ENCODE results near the gene PLPP3.

Gene PLPP3

GRCh38 chr1:56534130-56534651 is 45.2 kb downstream of the PLPP3 start:
- H3K36me3 Mint-ChIP-seq (ENCODE audit: low read depth), result peaks cover 6% of the 10 kb centered on the region
- H3K27ac Mint-ChIP-seq, result no peak overlapping the region
- no peaks in the 10 kb centered on the region for H3K9me3 Mint-ChIP-seq
- no peak overlapping the region for H3K4me3 Mint-ChIP-seq
- intact Hi-C loops (cut with micrococcal nuclease), result no loop called here
- peaks cover 25% of the 10 kb centered on the region for H3K4me1 Mint-ChIP-seq (ENCODE audit: low read depth)
- H3K27me3 Mint-ChIP-seq, result peaks cover 37% of the 10 kb centered on the region

- H3K4me1 Mint-ChIP-seq (ENCODE audit: low read depth), result peaks cover 28% of the 10 kb centered on the region
- peaks cover 5% of the 10 kb centered on the region for H3K36me3 Mint-ChIP-seq (ENCODE audit: low read depth)
- H3K9me3 Mint-ChIP-seq, result no peaks in the 10 kb centered on the region
- intact Hi-C loops (cut with micrococcal nuclease), result no loop called here
- no peak overlapping the region for H3K4me3 Mint-ChIP-seq
- H3K27me3 Mint-ChIP-seq, result peaks cover 37% of the 10 kb centered on the region
- H3K27ac Mint-ChIP-seq, result no peak overlapping the region
Measured at GRCh38 chr1:56533621-56534020, 45.7 kb downstream of the PLPP3 start.

- Mint-ChIP-seq H3K4me1 (ENCODE audit: low read depth) (peaks cover 24% of the 10 kb centered on the region), H3K9me3 (no peaks in the 10 kb centered on the region), H3K36me3 (ENCODE audit: low read depth) (peaks cover 2% of the 10 kb centered on the region), H3K27ac (no peak overlapping the region), H3K27me3 (peaks cover 36% of the 10 kb centered on the region), H3K4me3 (no peak overlapping the region)
- intact Hi-C loops (cut with micrococcal nuclease), result no loop called here
Measured at GRCh38 chr1:56533197-56533596, 46.2 kb downstream of the PLPP3 start.

GRCh38 chr1:56532350-56532683 is 47.0 kb downstream of the PLPP3 start:
- Mint-ChIP-seq H3K27me3 (peaks cover 27% of the 10 kb centered on the region), H3K4me3 (no peak overlapping the region), H3K36me3 (ENCODE audit: low read depth) (peaks cover 9% of the 10 kb centered on the region), H3K4me1 (ENCODE audit: low read depth) (peaks cover 25% of the 10 kb centered on the region), H3K9me3 (no peaks in the 10 kb centered on the region), H3K27ac (no peak overlapping the region)
- intact Hi-C loops (cut with micrococcal nuclease), result no loop called here

GRCh38 chr1:56531624-56532349 is 47.6 kb downstream of the PLPP3 start:
- H3K4me3 Mint-ChIP-seq, result no peak overlapping the region

GRCh38 chr1:56529801-56530200 is 49.6 kb downstream of the PLPP3 start:
- Mint-ChIP-seq H3K27me3 (peaks cover 10% of the 10 kb centered on the region), H3K4me1 (ENCODE audit: low read depth) (peaks cover 43% of the 10 kb centered on the region), H3K9me3 (no peaks in the 10 kb centered on the region), H3K4me3 (no peak overlapping the region), H3K36me3 (ENCODE audit: low read depth) (peaks cover 9% of the 10 kb centered on the region), H3K27ac (no peak overlapping the region)
- intact Hi-C loops (cut with micrococcal nuclease), result no loop called here

More at GRCh38 chr1:56531624-56532349, 47.6 kb downstream of the PLPP3 start:
- H3K4me1 Mint-ChIP-seq (ENCODE audit: low read depth), result peaks cover 25% of the 10 kb centered on the region
- no peak overlapping the region for H3K27ac Mint-ChIP-seq
- intact Hi-C loops (cut with micrococcal nuclease), result no loop called here
- H3K36me3 Mint-ChIP-seq (ENCODE audit: low read depth), result peaks cover 9% of the 10 kb centered on the region
- H3K9me3 Mint-ChIP-seq, result no peaks in the 10 kb centered on the region
- peaks cover 22% of the 10 kb centered on the region for H3K27me3 Mint-ChIP-seq

- intact Hi-C loops (cut with micrococcal nuclease), result no loop called here
- Mint-ChIP-seq H3K36me3 (ENCODE audit: low read depth) (peaks cover 27% of the 10 kb centered on the region), H3K4me1 (ENCODE audit: low read depth) (peaks cover 52% of the 10 kb centered on the region), H3K27ac (no peak overlapping the region), H3K27me3 (peaks cover 18% of the 10 kb centered on the region), H3K4me3 (no peak overlapping the region), H3K9me3 (no peaks in the 10 kb centered on the region)
Measured at GRCh38 chr1:56527548-56528302, 51.6 kb downstream of the PLPP3 start.

GRCh38 chr1:56526571-56527174 is 52.7 kb downstream of the PLPP3 start:
- Mint-ChIP-seq H3K27ac (no peak overlapping the region), H3K4me3 (no peak overlapping the region), H3K27me3 (peaks cover 23% of the 10 kb centered on the region), H3K36me3 (ENCODE audit: low read depth) (peaks cover 38% of the 10 kb centered on the region), H3K4me1 (ENCODE audit: low read depth) (peaks cover 56% of the 10 kb centered on the region), H3K9me3 (no peaks in the 10 kb centered on the region)
- intact Hi-C loops (cut with micrococcal nuclease), result no loop called here

- Mint-ChIP-seq H3K27me3 (peaks cover 29% of the 10 kb centered on the region), H3K27ac (no peak overlapping the region), H3K36me3 (ENCODE audit: low read depth) (peaks cover 46% of the 10 kb centered on the region), H3K4me3 (no peak overlapping the region), H3K9me3 (no peaks in the 10 kb centered on the region), H3K4me1 (ENCODE audit: low read depth) (peaks cover 64% of the 10 kb centered on the region)
- intact Hi-C loops (cut with micrococcal nuclease), result no loop called here
Measured at GRCh38 chr1:56525489-56526041, 53.8 kb downstream of the PLPP3 start.

GRCh38 chr1:56524263-56524662 is 55.1 kb downstream of the PLPP3 start:
- H3K27ac Mint-ChIP-seq, result no peak overlapping the region
- H3K9me3 Mint-ChIP-seq, result no peaks in the 10 kb centered on the region
- peaks cover 38% of the 10 kb centered on the region for H3K27me3 Mint-ChIP-seq
- peaks cover 68% of the 10 kb centered on the region for H3K4me1 Mint-ChIP-seq (ENCODE audit: low read depth)
- peaks cover 56% of the 10 kb centered on the region for H3K36me3 Mint-ChIP-seq (ENCODE audit: low read depth)
- H3K4me3 Mint-ChIP-seq, result no peak overlapping the region
- intact Hi-C loops (cut with micrococcal nuclease), result no loop called here

GRCh38 chr1:56522680-56523079 is 56.7 kb downstream of the PLPP3 start:
- peaks cover 64% of the 10 kb centered on the region for H3K36me3 Mint-ChIP-seq (ENCODE audit: low read depth)
- H3K4me1 Mint-ChIP-seq (ENCODE audit: low read depth), result peaks cover 69% of the 10 kb centered on the region
- H3K27me3 Mint-ChIP-seq, result peaks cover 41% of the 10 kb centered on the region

GRCh38 chr1:56520016-56520601 is 59.3 kb downstream of the PLPP3 start:
- intact Hi-C loops (cut with micrococcal nuclease), result no loop called here
- Mint-ChIP-seq H3K9me3 (no peaks in the 10 kb centered on the region), H3K27me3 (peaks cover 41% of the 10 kb centered on the region), H3K27ac (no peak overlapping the region), H3K36me3 (ENCODE audit: low read depth) (peaks cover 72% of the 10 kb centered on the region), H3K4me3 (no peak overlapping the region), H3K4me1 (ENCODE audit: low read depth) (peaks cover 67% of the 10 kb centered on the region)

More at GRCh38 chr1:56522680-56523079, 56.7 kb downstream of the PLPP3 start:
- H3K27ac Mint-ChIP-seq, result no peak overlapping the region
- no peaks in the 10 kb centered on the region for H3K9me3 Mint-ChIP-seq
- intact Hi-C loops (cut with micrococcal nuclease), result no loop called here
- no peak overlapping the region for H3K4me3 Mint-ChIP-seq

GRCh38 chr1:56517404-56518130 is 61.8 kb downstream of the PLPP3 start:
- Mint-ChIP-seq H3K4me1 (ENCODE audit: low read depth) (peaks cover 68% of the 10 kb centered on the region), H3K36me3 (ENCODE audit: low read depth) (peaks cover 72% of the 10 kb centered on the region), H3K27me3 (peaks cover 22% of the 10 kb centered on the region), H3K27ac (peak overlapping the region; percentile 80), H3K9me3 (no peaks in the 10 kb centered on the region), H3K4me3 (no peak overlapping the region)
- intact Hi-C loops (cut with micrococcal nuclease), result no loop called here

Data from dendritic cell treated with granulocyte-macrophage colony-stimulating factor and Interleukin-4, amounts not matched to agents 40 ng/mL and 50 ng/mL, for 4 days (primary cell).